Measurements from ENCODE around the gene PCP4.

Gene PCP4

GRCh38 chr21:39923476-39923875, 56.2 kb downstream of the PCP4 start:
- no peak for ATAC-seq
- H3K27ac Mint-ChIP-seq, result no peak overlapping the region
- H3K9me3 Mint-ChIP-seq, result no peaks in the 10 kb centered on the region
- no peaks in the 10 kb centered on the region for H3K4me1 Mint-ChIP-seq
- DNase-seq, result no peak
- H3K27me3 Mint-ChIP-seq, result no peaks in the 10 kb centered on the region
- no peaks in the 10 kb centered on the region for H3K36me3 Mint-ChIP-seq (ENCODE audit: low read depth)
- no peak overlapping the region for H3K4me3 Mint-ChIP-seq

- Mint-ChIP-seq H3K27me3 (no peaks in the 10 kb centered on the region), H3K4me3 (no peak overlapping the region), H3K36me3 (ENCODE audit: low read depth) (no peaks in the 10 kb centered on the region), H3K27ac (no peak overlapping the region), H3K4me1 (no peaks in the 10 kb centered on the region), H3K9me3 (no peaks in the 10 kb centered on the region)
- no peak for ATAC-seq
- no peak for DNase-seq
Observed at GRCh38 chr21:39924577-39925308, 57.5 kb downstream of the PCP4 start.

- DNase-seq (no peak), ATAC-seq (no peak)
- Mint-ChIP-seq H3K9me3 (no peaks in the 10 kb centered on the region), H3K27me3 (no peaks in the 10 kb centered on the region), H3K36me3 (ENCODE audit: low read depth) (no peaks in the 10 kb centered on the region), H3K4me1 (no peaks in the 10 kb centered on the region), H3K27ac (no peak overlapping the region), H3K4me3 (no peak overlapping the region)
Observed at GRCh38 chr21:39927304-39927886, 60.2 kb downstream of the PCP4 start.

- H3K9me3 Mint-ChIP-seq, result no peaks in the 10 kb centered on the region
- no peaks in the 10 kb centered on the region for H3K36me3 Mint-ChIP-seq (ENCODE audit: low read depth)
- DNase-seq (no peak), ATAC-seq (no peak)
- no peak overlapping the region for H3K27ac Mint-ChIP-seq
- H3K27me3 Mint-ChIP-seq, result no peaks in the 10 kb centered on the region
- no peaks in the 10 kb centered on the region for H3K4me1 Mint-ChIP-seq
- H3K4me3 Mint-ChIP-seq, result no peak overlapping the region
Observed at GRCh38 chr21:39932335-39932734, 65.1 kb downstream of the PCP4 start.

- no peaks in the 10 kb centered on the region for H3K27me3 Mint-ChIP-seq
- H3K4me3 Mint-ChIP-seq, result no peak overlapping the region
- H3K36me3 Mint-ChIP-seq (ENCODE audit: low read depth), result no peaks in the 10 kb centered on the region
- H3K9me3 Mint-ChIP-seq, result no peaks in the 10 kb centered on the region
- H3K27ac Mint-ChIP-seq, result no peak overlapping the region
- ATAC-seq (no peak), DNase-seq (no peak)
- no peaks in the 10 kb centered on the region for H3K4me1 Mint-ChIP-seq
Observed at GRCh38 chr21:39934895-39935294, 67.7 kb downstream of the PCP4 start.

- DNase-seq, result no peak
- no peaks in the 10 kb centered on the region for H3K27me3 Mint-ChIP-seq
- no peaks in the 10 kb centered on the region for H3K4me1 Mint-ChIP-seq
- H3K27ac Mint-ChIP-seq, result no peak overlapping the region
- no peak for ATAC-seq
- no peaks in the 10 kb centered on the region for H3K9me3 Mint-ChIP-seq
- H3K36me3 Mint-ChIP-seq (ENCODE audit: low read depth), result no peaks in the 10 kb centered on the region
- no peak overlapping the region for H3K4me3 Mint-ChIP-seq
Observed at GRCh38 chr21:39935716-39936115, 68.5 kb downstream of the PCP4 start.

GRCh38 chr21:39938086-39938625, 70.9 kb downstream of the PCP4 start:
- no peak for DNase-seq
- no peaks in the 10 kb centered on the region for H3K36me3 Mint-ChIP-seq (ENCODE audit: low read depth)
- H3K9me3 Mint-ChIP-seq, result no peaks in the 10 kb centered on the region
- H3K27me3 Mint-ChIP-seq, result no peaks in the 10 kb centered on the region
- no peak overlapping the region for H3K27ac Mint-ChIP-seq
- H3K4me3 Mint-ChIP-seq, result no peak overlapping the region
- ATAC-seq, result no peak
- H3K4me1 Mint-ChIP-seq, result no peaks in the 10 kb centered on the region

- no peak overlapping the region for H3K4me3 Mint-ChIP-seq
- H3K36me3 Mint-ChIP-seq (ENCODE audit: low read depth), result no peaks in the 10 kb centered on the region
- DNase-seq, result no peak
- peaks cover 1% of the 10 kb centered on the region for H3K27me3 Mint-ChIP-seq
- no peaks in the 10 kb centered on the region for H3K4me1 Mint-ChIP-seq
- no peak for ATAC-seq
- H3K27ac Mint-ChIP-seq, result no peak overlapping the region
- H3K9me3 Mint-ChIP-seq, result peaks cover 3% of the 10 kb centered on the region
Observed at GRCh38 chr21:39946199-39946598, 79.0 kb downstream of the PCP4 start.

- Mint-ChIP-seq H3K4me1 (no peaks in the 10 kb centered on the region), H3K27ac (no peak overlapping the region)
- ATAC-seq, result no peak
Observed at GRCh38 chr21:39947031-39947430, 79.8 kb downstream of the PCP4 start.

GRCh38 chr21:39951183-39952101, 84.2 kb downstream of the PCP4 start:
- H3K9me3 Mint-ChIP-seq, result no peaks in the 10 kb centered on the region
- H3K4me1 Mint-ChIP-seq, result no peaks in the 10 kb centered on the region
- no peaks in the 10 kb centered on the region for H3K36me3 Mint-ChIP-seq (ENCODE audit: low read depth)
- H3K27me3 Mint-ChIP-seq, result peaks cover 3% of the 10 kb centered on the region
- ATAC-seq (no peak), DNase-seq (no peak)
- no peak overlapping the region for H3K4me3 Mint-ChIP-seq
- no peak overlapping the region for H3K27ac Mint-ChIP-seq

More at GRCh38 chr21:39947031-39947430, 79.8 kb downstream of the PCP4 start:
- Mint-ChIP-seq H3K4me3 (no peak overlapping the region), H3K9me3 (peaks cover 3% of the 10 kb centered on the region), H3K36me3 (ENCODE audit: low read depth) (no peaks in the 10 kb centered on the region), H3K27me3 (peaks cover 2% of the 10 kb centered on the region)
- no peak for DNase-seq

GRCh38 chr21:39952265-39952664, 85.0 kb downstream of the PCP4 start:
- DNase-seq (no peak), ATAC-seq (no peak)
- H3K36me3 Mint-ChIP-seq (ENCODE audit: low read depth), result no peaks in the 10 kb centered on the region
- H3K27ac Mint-ChIP-seq, result no peak overlapping the region
- H3K9me3 Mint-ChIP-seq, result no peaks in the 10 kb centered on the region
- no peaks in the 10 kb centered on the region for H3K4me1 Mint-ChIP-seq
- peaks cover 3% of the 10 kb centered on the region for H3K27me3 Mint-ChIP-seq
- no peak overlapping the region for H3K4me3 Mint-ChIP-seq

GRCh38 chr21:39954570-39954969, 87.3 kb downstream of the PCP4 start:
- Mint-ChIP-seq H3K4me1 (no peaks in the 10 kb centered on the region), H3K4me3 (no peak overlapping the region), H3K27me3 (peaks cover 3% of the 10 kb centered on the region), H3K27ac (no peak overlapping the region), H3K36me3 (ENCODE audit: low read depth) (no peaks in the 10 kb centered on the region), H3K9me3 (no peaks in the 10 kb centered on the region)
- DNase-seq (no peak), ATAC-seq (no peak)

GRCh38 chr21:39955326-39955725, 88.1 kb downstream of the PCP4 start:
- H3K4me1 Mint-ChIP-seq, result no peaks in the 10 kb centered on the region
- no peak overlapping the region for H3K4me3 Mint-ChIP-seq
- no peak overlapping the region for H3K27ac Mint-ChIP-seq
- peaks cover 3% of the 10 kb centered on the region for H3K27me3 Mint-ChIP-seq
- H3K9me3 Mint-ChIP-seq, result peaks cover 5% of the 10 kb centered on the region
- H3K36me3 Mint-ChIP-seq (ENCODE audit: low read depth), result no peaks in the 10 kb centered on the region
- DNase-seq (no peak), ATAC-seq (no peak)

- peaks cover 2% of the 10 kb centered on the region for H3K27me3 Mint-ChIP-seq
- no peak overlapping the region for H3K27ac Mint-ChIP-seq
- no peak for DNase-seq
- peaks cover 10% of the 10 kb centered on the region for H3K9me3 Mint-ChIP-seq
- no peak overlapping the region for H3K4me3 Mint-ChIP-seq
- no peak for ATAC-seq
- H3K36me3 Mint-ChIP-seq (ENCODE audit: low read depth), result no peaks in the 10 kb centered on the region
- no peaks in the 10 kb centered on the region for H3K4me1 Mint-ChIP-seq
Observed at GRCh38 chr21:39956586-39956985, 89.3 kb downstream of the PCP4 start.

Data from activated naive CD8-positive, alpha-beta T cell treated with anti-CD3 and anti-CD28 coated beads, Interleukin-2, amount 50 U/mL, for 24 hours (primary cell).